ENCODE measurements around the gene HNF4A. TPM values are rescaled to one million over a fixed set of nuclear protein-coding genes. Genes with fewer than 3 reads are reported as not detected.

Gene HNF4A
- total and polyA plus RNA-seq, 2 of the 13 experiments (the other 11 are each of a cell fraction or from before 2014, with no cell fraction given) = 80.9 to 169 TPM

- TF ChIP-seq ZBTB7A (CRISPR knock-in tag; IDR thresholded peaks at IDR 0.05) = no peak; the same call in 1 of the 2 replicates
- TF ChIP-seq NCOA1 (CRISPR knock-in tag; IDR thresholded peaks at IDR 0.05) = no peak; the same call in none of the 2 replicates
- TF ChIP-seq SATB2 (CRISPR knock-in tag; IDR thresholded peaks at IDR 0.05) = no peak
- no peak for TF ChIP-seq SMAD3 (CRISPR knock-in tag; IDR thresholded peaks at IDR 0.05)
- no peak for TF ChIP-seq ZMAT3 (CRISPR knock-in tag; conservative IDR thresholded peaks at IDR 0.05)
- TF ChIP-seq FOXA3 (CRISPR knock-in tag; IDR thresholded peaks at IDR 0.05) = no peak
- TF ChIP-seq JUND (CRISPR knock-in tag; IDR thresholded peaks at IDR 0.05) = no peak
- TF ChIP-seq KLF16 (CRISPR knock-in tag; IDR thresholded peaks at IDR 0.05) = no peak
- no peak for TF ChIP-seq RXRA (CRISPR knock-in tag; IDR thresholded peaks at IDR 0.05)
- TF ChIP-seq IRX3 (CRISPR knock-in tag; IDR thresholded peaks at IDR 0.05; ENCODE audit: borderline replicate concordance, low read depth) = no peak
- no peak for TF ChIP-seq CHCHD3 (CRISPR knock-in tag; IDR thresholded peaks at IDR 0.05)
- TF ChIP-seq ZNF460 (CRISPR knock-in tag; IDR thresholded peaks at IDR 0.05; ENCODE audit: borderline replicate concordance) = no peak
- peak; percentile 76; the same call in 1 of the 2 replicates for TF ChIP-seq ELF3 (CRISPR knock-in tag; IDR thresholded peaks at IDR 0.05)
- no peak for TF ChIP-seq ZNF816 (CRISPR knock-in tag; IDR thresholded peaks at IDR 0.05; ENCODE audit: borderline replicate concordance)
- no peak for TF ChIP-seq ATF7 (IDR thresholded peaks at IDR 0.05)
- TF ChIP-seq ATF7 (CRISPR knock-in tag; IDR thresholded peaks at IDR 0.05) = no peak
- no peak for TF ChIP-seq MAFK (conservative IDR thresholded peaks at IDR 0.05 in 1 of 2, IDR thresholded peaks at IDR 0.05 in 1 of 2; ENCODE audit: low read length in 2 of 2)
- TF ChIP-seq TBX3 (IDR thresholded peaks at IDR 0.05; ENCODE audit: borderline replicate concordance) = no peak
- TF ChIP-seq ZNF563 (CRISPR knock-in tag; IDR thresholded peaks at IDR 0.05) = 0 out of 2 replicates have a peak, but pooled peaks have one; percentile 11
- no peak for TF ChIP-seq ZNF124 (CRISPR knock-in tag; IDR thresholded peaks at IDR 0.05)
- no peak for TF ChIP-seq MIXL1 (CRISPR knock-in tag; IDR thresholded peaks at IDR 0.05)
- no peak for TF ChIP-seq ZBTB20 (CRISPR knock-in tag; IDR thresholded peaks at IDR 0.05; ENCODE audit: borderline replicate concordance, low read depth)
- TF ChIP-seq TEAD3 (CRISPR knock-in tag; optimal IDR thresholded peaks at IDR 0.05; ENCODE audit: borderline replicate concordance) = peak; percentile 19
- TF ChIP-seq MZF1 (CRISPR knock-in tag; IDR thresholded peaks at IDR 0.05; ENCODE audit: borderline replicate concordance) = no peak
- peak; percentile 68; the same call in 1 of the 2 replicates for TF ChIP-seq MYPOP (CRISPR knock-in tag; IDR thresholded peaks at IDR 0.05)
- TF ChIP-seq USF2 (IDR thresholded peaks at IDR 0.05; ENCODE audit: low read depth, low read length) = no peak
- TF ChIP-seq USF2 (CRISPR knock-in tag; IDR thresholded peaks at IDR 0.05; ENCODE audit: borderline replicate concordance) = no peak
- no peak for TF ChIP-seq SRSF1 (optimal IDR thresholded peaks at IDR 0.05; ENCODE audit: low read depth, low read length)
- TF ChIP-seq CREB1 (IDR thresholded peaks at IDR 0.05) = no peak
- no peak for TF ChIP-seq CREB1 (CRISPR knock-in tag; IDR thresholded peaks at IDR 0.05)
These were observed 461 bp upstream of the HNF4A start (continued) for GRCh38 chr20:44354979-44355497.
